22Rv1 (cell line): ENCODE measurements around the gene CAMK1D.

ENCODE experiments used
- CTCF ChIP-seq: fragments of 450-650 bp; IDR thresholded peaks from 2 replicates; pipeline ENCODE4 v1.5.1; 2017; ENCODE audit warnings: mild to moderate bottlenecking
- ZFX ChIP-seq: fragments of 450-650 bp; IDR thresholded peaks from 2 replicates; pipeline ENCODE4 v1.6.1; 2017; ENCODE audit warnings: antibody characterized with exemption, borderline replicate concordance

GRCh38 chr10:12327074-12327473 lies 22.3 kb upstream of the CAMK1D start:
- TF ChIP-seq CTCF, result no peak
- TF ChIP-seq ZFX, result no peak
